SH-SY5Y (cell line): ENCODE measurements around the gene NOP58.

Experiments used
- GATA2 ChIP-seq: IDR thresholded peaks from 2 replicates; pipeline ENCODE4 v1.6.1; 2011; ENCODE audit warnings: mild to moderate bottlenecking, low read depth, low read length
- GATA3 ChIP-seq: IDR thresholded peaks from 2 replicates; pipeline ENCODE4 v1.6.1; 2011; ENCODE audit warnings: low read depth, mild to moderate bottlenecking, low read length, moderate library complexity

GRCh38 chr2:202339071-202339870, 73.7 kb downstream of the NOP58 start:
- TF ChIP-seq GATA2 (no peak), GATA3 (no peak)
